Endodermal cell (in vitro differentiated cells): ENCODE data around the gene JAK3. TPM values are rescaled to one million over a fixed set of nuclear protein-coding genes. Genes with fewer than 3 reads are reported as not detected.

ENCODE experiments used
- DNase-seq: peaks from one replicate; pipeline ENCODE4 v3.0.0-alpha.2; 2017
- H3K27ac ChIP-seq: 2 replicates; pipeline ENCODE4 v1.5.1; 2013; ENCODE audit warnings: mild to moderate bottlenecking, low read depth, low read length, moderate library complexity
- H3K27me3 ChIP-seq: 2 replicates; pipeline ENCODE4 v1.6.1; 2013; ENCODE audit warnings: mild to moderate bottlenecking, low read length, moderate library complexity; ENCODE audit not compliant: insufficient read depth, control insufficient read depth, poor library complexity, severe bottlenecking
- H3K36me3 ChIP-seq: 2 replicates; pipeline ENCODE4 v1.7.0; 2013; ENCODE audit warnings: mild to moderate bottlenecking, low read length, moderate library complexity; ENCODE audit not compliant: control insufficient read depth, insufficient read depth
- H3K4me1 ChIP-seq: one replicate; pipeline ENCODE4 v1.7.0; 2013; ENCODE audit warnings: low read length; ENCODE audit not compliant: control insufficient read depth, insufficient read depth
- H3K4me3 ChIP-seq: 2 replicates; pipeline ENCODE4 v1.5.1; 2013; ENCODE audit warnings: mild to moderate bottlenecking, low read length, moderate library complexity
- H3K9ac ChIP-seq: 2 replicates; pipeline ENCODE4 v1.6.1; 2013; ENCODE audit warnings: mild to moderate bottlenecking, low read length, moderate library complexity; ENCODE audit not compliant: poor library complexity, severe bottlenecking; ENCODE audit errors: extremely low read depth
- H3K9me3 ChIP-seq: 2 replicates; pipeline ENCODE4 v1.6.1; 2013; ENCODE audit warnings: mild to moderate bottlenecking, low read length, moderate library complexity; ENCODE audit not compliant: control insufficient read depth
- H3K27ac Mint-ChIP-seq: 2 replicates; pipeline ENCODE4 v1.8.0; 2020; ENCODE audit warnings: mixed read lengths
- H3K27me3 Mint-ChIP-seq: 2 replicates; pipeline ENCODE4 v1.8.0; 2021; ENCODE audit warnings: mild to moderate bottlenecking, mixed read lengths; ENCODE audit not compliant: insufficient read depth
- H3K36me3 Mint-ChIP-seq: 2 replicates; pipeline ENCODE4 v1.8.0; 2020; ENCODE audit warnings: low read depth, mixed read lengths
- H3K4me1 Mint-ChIP-seq: 2 replicates; pipeline ENCODE4 v1.8.0; 2020; ENCODE audit warnings: mixed read lengths
- H3K4me3 Mint-ChIP-seq: 2 replicates; pipeline ENCODE4 v1.8.0; 2020; ENCODE audit warnings: mild to moderate bottlenecking, moderate library complexity, mixed read lengths
- H3K9me3 Mint-ChIP-seq: 2 replicates; pipeline ENCODE4 v1.8.0; 2020; ENCODE audit warnings: mild to moderate bottlenecking, mixed read lengths
- CTCF ChIP-seq: fragments of 200-600 bp; sonication (generic); conservative IDR thresholded peaks from 2 replicates; pipeline ENCODE4 v1.5.0; 2021; ENCODE audit warnings: antibody characterized with exemption, mild to moderate bottlenecking
- whole genome bisulfite sequencing, 2 experiments: methylation state at CpG; one replicate each; pipeline versions ENCODE4 v1.1.5 to v1.1.7; 2013; ENCODE audit warnings: missing lambda C conversion rate in 2 of 2, mixed read lengths in 1 of 2; ENCODE audit not compliant: insufficient coverage in 1 of 2, insufficient read length in 1 of 2; 5-methylcytosine and 5-hydroxymethylcytosine counted together
- total RNA-seq, 2 donors: library from RNA; stranded (reverse); fragmentation: NEBNext Ultra II Directional in 1 of 2; extraction: Animal tissue kit (Norgen Biotek cat#: 25700) in 1 of 2; gene quantifications; 2 replicates in 1 of 2; 3 replicates in 1 of 2; pipeline ENCODE4 v1.2.1, GENCODE V29; 2021

The JAK3 gene
- total RNA-seq, 2 donors from 2014 or later = 2.8 to 3.2 TPM

- Mint-ChIP-seq H3K27ac (no peak overlapping the region), H3K27me3 (peaks cover 44% of the 10 kb centered on the region), H3K4me3 (no peak overlapping the region), H3K4me1 (no peaks in the 10 kb centered on the region), H3K9me3 (no peaks in the 10 kb centered on the region), H3K36me3 (no peaks in the 10 kb centered on the region)
- Histone ChIP-seq H3K27me3 (peaks cover 7% of the 10 kb centered on the region), H3K27ac (no peak overlapping the region), H3K9ac (no peak overlapping the region), H3K4me1 (no peaks in the 10 kb centered on the region), H3K9me3 (no peaks in the 10 kb centered on the region), H3K36me3 (no peaks in the 10 kb centered on the region), H3K4me3 (no peak overlapping the region)
- 90 to 94% methylated on average over 29 to 61 of the region's 61 CpGs for WGBS, 2 experiments
- TF ChIP-seq CTCF = no peak
- peak; percentile 62 for DNase-seq
Observed at GRCh38 chr19:17872251-17873001, 24.6 kb upstream of the JAK3 start.

- TF ChIP-seq CTCF = no peak
- no peak within 1 kb of the TSS for H3K4me3 ChIP-seq
- WGBS, 2 experiments = 37 to 61% methylated on average over 7 to 26 of the region's 26 CpGs
- no peaks in the 10 kb centered on the region for H3K36me3 Mint-ChIP-seq
- peak; percentile 74 for DNase-seq
- no peaks in the 10 kb centered on the region for H3K36me3 ChIP-seq
- H3K4me3 Mint-ChIP-seq = no peak within 1 kb of the TSS
- H3K27ac ChIP-seq = no peak within 1 kb of the TSS
- no peak within 1 kb of the TSS for H3K9ac ChIP-seq
- H3K9me3 Mint-ChIP-seq = no peaks in the 10 kb centered on the region
- no peaks in the 10 kb centered on the region for H3K4me1 ChIP-seq
- no peak within 1 kb of the TSS for H3K27ac Mint-ChIP-seq
- H3K27me3 Mint-ChIP-seq = peaks cover 44% of the 10 kb centered on the region
- no peaks in the 10 kb centered on the region for H3K4me1 Mint-ChIP-seq
- peaks cover 7% of the 10 kb centered on the region for H3K27me3 ChIP-seq
- H3K9me3 ChIP-seq = no peaks in the 10 kb centered on the region
Observed at GRCh38 chr19:17871878-17872250, 24.1 kb upstream of the JAK3 start, which contains the start of gene SLC5A5. Gene SLC5A5 (plus strand): TSS chr19:17871945. CDS start chr19:17872320, 375 bp downstream.

- Mint-ChIP-seq H3K4me3 (no peak overlapping the region), H3K36me3 (no peaks in the 10 kb centered on the region), H3K4me1 (no peaks in the 10 kb centered on the region), H3K9me3 (no peaks in the 10 kb centered on the region), H3K27ac (no peak overlapping the region), H3K27me3 (peaks cover 44% of the 10 kb centered on the region)
- no peak overlapping the region for H3K4me3 ChIP-seq
- no peak for DNase-seq
- no peaks in the 10 kb centered on the region for H3K36me3 ChIP-seq
- H3K4me1 ChIP-seq = no peaks in the 10 kb centered on the region
- H3K9me3 ChIP-seq = no peaks in the 10 kb centered on the region
- peaks cover 7% of the 10 kb centered on the region for H3K27me3 ChIP-seq
- H3K27ac ChIP-seq = no peak overlapping the region
- WGBS, 2 experiments = 82 to 97% methylated on average over 6 to 10 of the region's 10 CpGs
- TF ChIP-seq CTCF = no peak
- H3K9ac ChIP-seq = no peak overlapping the region
Observed at GRCh38 chr19:17871032-17871877, 23.5 kb upstream of the JAK3 start.
